ENCODE measurements around the gene GIMAP8. TPM values are rescaled to one million over a fixed set of nuclear protein-coding genes. Genes with fewer than 3 reads are reported as not detected.
"Not testable (repeated sequence)": the region's sequence is repeated elsewhere in the genome, so short reads cannot be mapped to it uniquely, and the experiment has no call there.

The GIMAP8 gene
- total and polyA plus RNA-seq, 2 experiments from 2014 or later, result not detected

GRCh38 chr7:150489782-150490181, 39.4 kb downstream of the GIMAP8 start:
- Histone ChIP-seq H3K4me1 (ENCODE audit: insufficient read depth) (no peaks in the 10 kb centered on the region), H2AFZ (no peak overlapping the region), H3K4me3 (no peak overlapping the region), H3K9ac (no peak overlapping the region), H3K79me2 (ENCODE audit: insufficient read depth) (no peaks in the 10 kb centered on the region), H3K4me2 (ENCODE audit: unreplicated experiment) (no peak overlapping the region), H3F3A (ENCODE audit: insufficient read depth) (no peaks in the 10 kb centered on the region), H3K9me2 (ENCODE audit: insufficient read depth) (no peaks in the 10 kb centered on the region), H3K36me3 (ENCODE audit: low read depth) (no peaks in the 10 kb centered on the region), H3K27me3 (replicated peaks; ENCODE audit: insufficient read depth) (no peaks in the 10 kb centered on the region), H3K27ac (no peak overlapping the region), H3K9me3 (ENCODE audit: low read depth) (no peaks in the 10 kb centered on the region), H4K20me1 (ENCODE audit: insufficient read depth) (no peaks in the 10 kb centered on the region)
- TF ChIP-seq EZH2phosphoT487 (IDR thresholded peaks at IDR 0.05; ENCODE audit: insufficient read depth, low read depth) (no peak), EZH2 (IDR thresholded peaks at IDR 0.05; ENCODE audit: insufficient read depth, poor library complexity, severe bottlenecking) (no peak)
- in situ Hi-C loops (cut with MboI), result no loop called here
- WGBS, 2 experiments (ENCODE audit: low coverage in 1 of 2, low lambda C conversion rate in 2 of 2, missing lambda C conversion rate in 2 of 2), result 50 to 58% methylated on average over 1 of the region's 1 CpG
- no peak for DNase-seq

- H3K9me2 ChIP-seq (ENCODE audit: insufficient read depth); H2AFZ ChIP-seq; H3K36me3 ChIP-seq (ENCODE audit: low read depth); H3K27me3 ChIP-seq (replicated peaks; ENCODE audit: insufficient read depth); H3K4me3 ChIP-seq; H3K79me2 ChIP-seq (ENCODE audit: insufficient read depth); H3K27ac ChIP-seq; DNase-seq; H3F3A ChIP-seq (ENCODE audit: insufficient read depth); H3K9me3 ChIP-seq (ENCODE audit: low read depth); H3K4me1 ChIP-seq (ENCODE audit: insufficient read depth); H3K9ac ChIP-seq; in situ Hi-C loops (cut with MboI); H4K20me1 ChIP-seq (ENCODE audit: insufficient read depth); H3K4me2 ChIP-seq (ENCODE audit: unreplicated experiment): not testable (repeated sequence)
- WGBS, 2 experiments (ENCODE audit: low coverage in 1 of 2, low lambda C conversion rate in 2 of 2, missing lambda C conversion rate in 2 of 2), result 0 to 51% methylated on average over 1 to 3 of the region's 3 CpGs
Observed at GRCh38 chr7:150493442-150493841, 43.0 kb downstream of the GIMAP8 start.

GRCh38 chr7:150502519-150502918, 52.1 kb downstream of the GIMAP8 start:
- no peaks in the 10 kb centered on the region for H3K9me2 ChIP-seq (ENCODE audit: insufficient read depth)
- H3F3A ChIP-seq (ENCODE audit: insufficient read depth), result no peaks in the 10 kb centered on the region
- H3K4me1 ChIP-seq (ENCODE audit: insufficient read depth), result no peaks in the 10 kb centered on the region
- in situ Hi-C loops (cut with MboI), result no loop called here
- DNase-seq, result no peak
- H3K36me3 ChIP-seq (ENCODE audit: low read depth), result no peaks in the 10 kb centered on the region
- H3K9me3 ChIP-seq (ENCODE audit: low read depth), result no peaks in the 10 kb centered on the region
- H4K20me1 ChIP-seq (ENCODE audit: insufficient read depth), result no peaks in the 10 kb centered on the region
- no peaks in the 10 kb centered on the region for H3K27me3 ChIP-seq (replicated peaks; ENCODE audit: insufficient read depth)
- H3K4me3 ChIP-seq, result no peak overlapping the region
- no peak overlapping the region for H3K9ac ChIP-seq
- no peaks in the 10 kb centered on the region for H3K79me2 ChIP-seq (ENCODE audit: insufficient read depth)
- TF ChIP-seq EZH2 (IDR thresholded peaks at IDR 0.05; ENCODE audit: insufficient read depth, poor library complexity, severe bottlenecking), result no peak
- TF ChIP-seq EZH2phosphoT487 (IDR thresholded peaks at IDR 0.05; ENCODE audit: insufficient read depth, low read depth), result no peak
- no peak overlapping the region for H3K4me2 ChIP-seq (ENCODE audit: unreplicated experiment)
- H3K27ac ChIP-seq, result no peak overlapping the region
- no peak overlapping the region for H2AFZ ChIP-seq

GRCh38 chr7:150503155-150503554, 52.7 kb downstream of the GIMAP8 start:
- H3K36me3 ChIP-seq (ENCODE audit: low read depth), result no peaks in the 10 kb centered on the region
- H3K27ac ChIP-seq, result no peak overlapping the region
- no peak overlapping the region for H3K4me3 ChIP-seq
- H3K9ac ChIP-seq, result no peak overlapping the region
- H3K79me2 ChIP-seq (ENCODE audit: insufficient read depth), result no peaks in the 10 kb centered on the region
- H4K20me1 ChIP-seq (ENCODE audit: insufficient read depth), result no peaks in the 10 kb centered on the region
- no peak overlapping the region for H2AFZ ChIP-seq
- H3K4me2 ChIP-seq (ENCODE audit: unreplicated experiment), result no peak overlapping the region
- no peaks in the 10 kb centered on the region for H3K9me3 ChIP-seq (ENCODE audit: low read depth)
- no peaks in the 10 kb centered on the region for H3K9me2 ChIP-seq (ENCODE audit: insufficient read depth)
- no peaks in the 10 kb centered on the region for H3K27me3 ChIP-seq (replicated peaks; ENCODE audit: insufficient read depth)
- H3F3A ChIP-seq (ENCODE audit: insufficient read depth), result no peaks in the 10 kb centered on the region
- DNase-seq, result no peak
- in situ Hi-C loops (cut with MboI), result no loop called here
- 21 to 27% methylated on average over 4 of the region's 4 CpGs for WGBS, 2 experiments (ENCODE audit: low coverage in 1 of 2, low lambda C conversion rate in 2 of 2, missing lambda C conversion rate in 2 of 2)
- no peaks in the 10 kb centered on the region for H3K4me1 ChIP-seq (ENCODE audit: insufficient read depth)
- TF ChIP-seq EZH2phosphoT487 (IDR thresholded peaks at IDR 0.05; ENCODE audit: insufficient read depth, low read depth) (no peak), EZH2 (IDR thresholded peaks at IDR 0.05; ENCODE audit: insufficient read depth, poor library complexity, severe bottlenecking) (no peak)

- TF ChIP-seq EZH2 (IDR thresholded peaks at IDR 0.05; ENCODE audit: insufficient read depth, poor library complexity, severe bottlenecking) (no peak), EZH2phosphoT487 (IDR thresholded peaks at IDR 0.05; ENCODE audit: insufficient read depth, low read depth) (no peak)
- Histone ChIP-seq H3K36me3 (ENCODE audit: low read depth) (no peaks in the 10 kb centered on the region), H2AFZ (no peak overlapping the region), H3F3A (ENCODE audit: insufficient read depth) (no peaks in the 10 kb centered on the region), H3K4me3 (no peak overlapping the region), H3K9ac (no peak overlapping the region), H3K79me2 (ENCODE audit: insufficient read depth) (no peaks in the 10 kb centered on the region), H3K4me1 (ENCODE audit: insufficient read depth) (no peaks in the 10 kb centered on the region), H4K20me1 (ENCODE audit: insufficient read depth) (no peaks in the 10 kb centered on the region), H3K9me3 (ENCODE audit: low read depth) (no peaks in the 10 kb centered on the region), H3K27me3 (replicated peaks; ENCODE audit: insufficient read depth) (no peaks in the 10 kb centered on the region), H3K27ac (no peak overlapping the region), H3K9me2 (ENCODE audit: insufficient read depth) (no peaks in the 10 kb centered on the region), H3K4me2 (ENCODE audit: unreplicated experiment) (no peak overlapping the region)
- in situ Hi-C loops (cut with MboI), result no loop called here
- DNase-seq, result no peak
- 51 to 52% methylated on average over 3 of the region's 3 CpGs for WGBS, 2 experiments (ENCODE audit: low coverage in 1 of 2, low lambda C conversion rate in 2 of 2, missing lambda C conversion rate in 2 of 2)
Observed at GRCh38 chr7:150503581-150503980, 53.2 kb downstream of the GIMAP8 start.

All from GM23248 (cell line).